Stimulated activated CD4-positive, alpha-beta T cell treated with anti-CD3 and anti-CD28 coated beads, TNF-alpha, amount 100 ng/mL, for 4 hours (primary cell): ENCODE measurements around the gene ZDHHC11.
A peak's percentile ranks its signal among the peaks of the same experiment; 100 is the strongest.
"Not testable (repeated sequence)": the region's sequence is repeated elsewhere in the genome, so short reads cannot be mapped to it uniquely, and the experiment has no call there.

Source experiments
- DNase-seq, 3 experiments: peaks; one replicate each; pipeline ENCODE4 v3.0.0-alpha.2; 2020; ENCODE audit warnings: low read depth in 3 of 3

ZDHHC11 gene

DNA sequence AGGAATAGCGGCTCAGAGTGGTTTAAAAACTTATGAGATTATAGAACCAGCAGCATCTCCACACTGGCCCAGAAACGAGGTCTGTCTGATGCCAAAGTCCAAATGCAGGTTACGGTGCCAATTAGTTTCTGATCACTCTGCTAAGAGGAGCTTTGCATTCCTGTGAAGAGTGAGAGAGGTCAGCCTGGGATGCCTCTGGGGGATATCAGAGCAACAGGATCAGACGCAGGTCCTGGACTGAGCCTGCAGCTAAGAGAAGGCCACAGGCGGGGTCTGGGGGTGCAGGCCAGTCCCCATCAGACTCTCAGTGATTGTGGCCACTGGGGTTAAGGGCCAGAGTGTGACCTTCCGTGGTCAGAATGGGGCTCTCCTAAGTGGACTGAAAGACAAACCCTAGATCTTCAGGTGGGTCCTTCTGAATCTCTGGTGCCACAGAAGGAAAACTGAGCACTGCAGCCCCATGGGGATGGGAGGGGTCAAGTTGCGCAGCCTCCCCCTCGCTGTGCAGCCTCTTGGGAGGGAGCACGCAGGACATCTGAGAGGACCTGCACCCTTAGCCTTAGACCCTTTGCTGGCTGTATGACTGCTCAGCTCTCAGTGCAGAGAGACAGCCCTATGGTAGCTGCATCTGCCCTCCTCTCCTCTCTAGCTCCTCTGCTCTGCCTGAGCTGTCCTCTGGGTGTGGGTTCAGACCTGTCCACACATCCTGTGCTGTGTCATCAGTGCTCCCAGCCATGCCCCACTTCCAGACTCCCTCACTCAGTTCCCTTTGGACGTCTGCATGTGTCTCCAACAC, 42.9 kb downstream of the ZDHHC11 start:
- DNase-seq: not testable (repeated sequence)

DNA sequence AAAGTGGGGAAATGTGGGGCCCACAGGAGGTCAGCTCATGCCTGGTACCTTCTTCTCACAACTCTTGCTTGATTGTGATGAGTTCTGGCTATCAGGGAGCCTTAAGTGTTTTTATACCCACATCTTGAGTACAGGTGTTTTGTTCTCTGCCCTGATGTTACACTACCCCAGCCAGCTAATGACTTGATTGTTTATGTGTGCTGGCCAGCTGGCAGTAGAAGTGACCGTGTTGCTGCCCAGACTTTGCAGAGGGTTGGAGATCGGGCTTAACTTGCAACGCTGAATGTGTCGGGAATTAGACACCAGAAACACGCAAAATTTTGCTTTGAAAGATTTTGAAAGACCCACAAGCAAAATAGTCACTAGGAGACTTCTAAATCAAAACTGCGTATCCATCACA, 49.3 kb downstream of the ZDHHC11 start:
- DNase-seq: no peak

DNA sequence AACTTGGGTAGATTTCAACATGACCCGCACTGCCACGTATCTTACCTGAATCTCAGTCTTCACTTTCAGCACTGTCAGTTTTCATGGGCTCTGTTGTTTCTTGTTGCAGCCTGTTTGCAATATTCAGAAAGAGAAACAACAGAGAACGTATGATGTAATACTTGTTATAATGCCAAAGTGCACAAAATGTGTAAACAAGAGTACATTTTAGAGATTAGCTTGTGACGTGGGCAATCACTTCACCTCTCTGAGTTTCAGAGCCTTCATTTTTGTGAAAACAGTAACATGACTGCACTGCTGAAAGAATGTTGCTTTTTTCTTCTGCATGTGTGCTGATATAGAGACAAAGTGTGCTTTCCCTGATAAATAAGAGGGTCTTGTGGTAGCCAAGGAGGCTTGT, 49.7 kb downstream of the ZDHHC11 start:
- DNase-seq: not testable (repeated sequence)

DNA sequence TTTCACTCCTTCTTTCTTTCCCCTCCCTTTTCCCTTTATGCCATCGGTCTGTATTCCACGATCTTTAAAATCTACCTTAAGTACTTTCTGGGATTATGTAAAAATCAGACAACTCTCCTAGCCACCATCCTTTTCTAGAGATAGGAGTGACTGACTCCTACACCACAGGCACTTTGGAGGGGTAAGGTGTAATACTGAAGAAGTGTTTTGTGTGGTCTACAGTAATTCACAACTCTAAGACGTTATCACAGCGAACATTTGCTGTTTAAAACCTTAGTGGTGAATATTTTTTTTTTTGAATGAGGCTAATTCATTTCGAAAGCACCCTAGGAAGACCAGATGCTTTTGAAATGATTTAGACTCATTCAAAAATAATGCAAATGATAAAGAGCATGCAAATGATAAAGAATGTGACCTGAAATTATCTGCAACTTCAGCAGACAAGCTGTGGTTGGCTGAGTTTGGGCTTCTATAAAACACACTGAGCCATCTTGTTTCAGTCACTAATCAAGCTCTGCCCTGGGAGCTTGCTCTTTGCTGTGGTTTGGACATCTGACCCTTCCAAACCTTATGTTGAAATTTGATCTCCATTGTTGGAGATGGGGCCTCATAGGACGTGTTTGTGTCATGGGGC, 52.2 kb downstream of the ZDHHC11 start:
- not testable (repeated sequence) for DNase-seq

DNA sequence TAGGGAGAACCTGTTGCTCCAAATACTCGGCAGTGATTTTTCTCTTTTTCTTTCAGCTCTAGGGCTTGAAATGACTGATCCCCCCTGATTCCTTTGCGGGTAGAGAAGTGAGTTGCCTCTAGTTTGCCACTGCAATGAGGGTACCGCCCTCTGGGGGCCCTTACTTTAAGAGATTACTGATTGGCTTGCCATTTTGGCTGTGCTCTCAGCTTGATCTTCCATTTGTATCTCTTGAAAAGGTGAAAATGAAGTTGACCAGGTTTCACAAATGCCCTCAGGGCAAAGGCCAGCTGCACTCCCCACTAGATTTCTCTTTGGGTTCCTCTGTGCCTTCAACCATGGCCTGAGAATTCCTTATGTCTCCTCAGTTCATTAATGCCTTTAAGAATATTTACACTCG, 52.8 kb downstream of the ZDHHC11 start:
- DNase-seq: not testable (repeated sequence)

DNA sequence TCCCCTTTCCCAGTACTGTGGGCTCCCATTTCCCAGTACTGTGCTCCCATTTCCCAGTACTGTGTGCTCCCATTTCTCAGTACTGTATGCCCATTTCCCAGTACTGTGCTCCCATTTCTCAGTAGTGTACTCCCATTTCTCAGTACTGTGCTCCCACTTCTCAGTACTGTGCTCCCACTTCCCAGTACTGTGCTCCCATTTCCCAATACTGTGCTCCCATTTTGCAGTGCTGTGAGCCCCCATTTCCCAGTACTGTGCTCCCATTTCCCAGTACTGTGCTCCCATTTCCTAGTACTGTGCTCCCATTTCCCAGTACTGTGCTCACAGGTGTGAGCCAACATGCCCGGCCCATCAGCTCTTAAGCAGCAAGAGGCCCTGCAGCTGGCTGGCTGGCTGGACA, 54.9 kb downstream of the ZDHHC11 start:
- DNase-seq: not testable (repeated sequence)

DNA sequence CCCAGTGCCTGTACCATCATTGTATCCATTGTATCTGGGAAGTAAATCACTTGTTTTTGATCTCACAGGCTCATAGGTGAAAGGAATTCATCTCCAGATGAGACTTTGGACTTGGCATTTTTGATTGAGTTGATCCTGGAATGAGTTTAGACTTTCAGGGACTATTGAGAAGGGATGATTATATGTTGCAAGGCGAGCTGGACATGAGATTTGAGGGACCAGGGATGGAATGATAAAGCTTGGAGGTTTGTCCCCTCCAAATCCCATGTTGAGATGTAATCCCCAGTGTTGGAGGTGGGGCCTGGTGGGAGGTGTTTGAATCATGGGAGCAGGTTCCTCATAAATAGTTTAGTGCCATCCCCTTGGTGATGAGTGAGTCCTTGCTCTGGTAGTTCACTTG, 55.8 kb downstream of the ZDHHC11 start:
- not testable (repeated sequence) for DNase-seq

DNA sequence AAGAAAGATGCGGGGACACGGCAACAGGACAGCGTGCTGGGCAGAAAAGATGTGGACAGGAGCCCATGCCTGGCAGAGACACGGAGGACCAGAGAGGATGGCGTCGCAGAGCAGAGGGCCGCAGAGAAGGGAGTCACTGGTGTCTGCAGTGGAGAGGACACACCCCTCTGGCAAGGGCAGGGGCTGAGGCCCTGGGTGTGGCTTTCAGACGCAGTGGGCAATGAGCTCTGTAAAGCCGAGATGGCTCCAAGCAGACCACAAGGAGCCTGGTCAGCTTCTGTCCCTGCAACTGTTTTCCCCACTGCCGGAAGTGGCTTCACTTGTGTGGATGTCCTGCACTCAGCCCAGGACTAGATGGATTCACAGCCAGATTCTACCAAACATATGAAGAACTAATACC, 62.1 kb downstream of the ZDHHC11 start:
- not testable (repeated sequence) for DNase-seq

DNA sequence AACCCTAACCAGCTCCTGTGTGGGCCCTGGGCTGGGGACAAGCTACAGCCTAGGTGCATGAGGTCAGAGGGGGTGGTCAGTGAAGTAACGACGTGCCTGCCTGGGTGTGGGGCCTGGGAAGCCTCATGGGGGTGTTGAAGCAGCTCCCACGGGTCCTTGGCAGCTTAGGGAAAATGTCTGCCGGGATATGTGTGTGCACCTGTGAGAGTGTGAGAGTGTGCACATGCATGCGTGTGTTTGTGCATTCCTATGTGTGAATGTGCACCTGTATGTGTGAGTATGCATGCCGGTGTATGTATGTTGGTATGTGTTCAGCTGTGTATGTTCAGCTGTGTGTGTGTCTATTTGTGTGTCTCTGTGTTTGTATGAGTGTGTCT, 62.9 kb downstream of the ZDHHC11 start:
- not testable (repeated sequence) for DNase-seq

DNA sequence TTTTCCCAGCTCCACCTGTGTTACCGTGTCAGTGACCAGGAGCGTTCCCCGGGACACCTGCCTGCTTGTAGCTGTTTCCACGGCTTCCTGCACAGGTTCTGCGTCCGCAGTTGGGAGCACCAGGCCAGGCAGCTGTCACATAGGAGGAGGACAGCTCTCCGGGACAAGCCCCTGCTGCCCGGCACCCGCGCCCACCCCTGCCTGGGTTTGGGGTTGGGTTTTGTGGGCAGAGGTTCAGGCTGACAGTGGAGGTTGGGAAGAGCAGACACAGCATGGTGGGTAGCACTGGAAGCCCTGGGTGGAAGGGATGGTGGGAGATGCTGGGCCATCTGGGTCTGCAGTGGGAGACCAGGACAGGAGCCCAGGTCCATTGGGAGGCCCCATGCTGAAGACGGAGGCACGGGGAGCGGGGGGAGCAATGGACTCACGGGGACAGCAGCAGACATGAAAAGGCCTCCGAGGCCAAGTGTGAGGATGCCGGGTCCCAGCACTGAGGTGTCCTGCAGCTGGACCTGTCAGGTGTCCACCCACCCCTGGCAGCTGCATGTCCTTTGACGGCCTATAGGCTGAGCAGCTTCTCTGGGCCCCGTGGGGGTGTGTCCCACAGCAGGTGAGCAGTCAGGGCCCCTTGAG, 63.4 kb downstream of the ZDHHC11 start:
- DNase-seq: not testable (repeated sequence)

DNA sequence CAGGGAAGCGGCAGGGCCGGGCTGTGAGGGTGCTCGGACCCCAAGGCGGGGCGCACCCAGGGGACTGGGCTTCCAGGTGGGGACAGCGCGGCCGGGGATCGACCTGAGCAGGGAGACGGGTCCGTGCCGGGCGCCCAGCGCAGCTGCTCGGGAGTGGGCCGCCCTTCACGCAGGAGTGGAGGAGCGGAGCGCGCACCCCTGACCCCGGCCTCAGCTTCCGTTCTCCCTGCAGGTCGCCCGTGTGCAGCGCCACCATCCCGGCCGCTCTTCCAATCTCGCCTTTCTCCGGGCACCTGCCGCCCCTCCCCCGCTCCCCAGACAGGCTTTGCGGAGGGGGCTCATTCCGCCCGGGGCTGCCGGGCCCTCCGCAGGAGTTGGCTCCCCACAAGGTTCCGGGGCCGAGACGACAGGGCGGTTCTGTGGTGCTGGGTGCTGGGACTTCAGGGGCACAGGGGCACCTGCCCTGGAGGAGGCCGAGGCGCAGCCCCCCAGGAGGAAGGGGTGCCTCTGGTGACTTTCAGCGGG, 65.5 kb downstream of the ZDHHC11 start:
- not testable (repeated sequence) for DNase-seq

DNA sequence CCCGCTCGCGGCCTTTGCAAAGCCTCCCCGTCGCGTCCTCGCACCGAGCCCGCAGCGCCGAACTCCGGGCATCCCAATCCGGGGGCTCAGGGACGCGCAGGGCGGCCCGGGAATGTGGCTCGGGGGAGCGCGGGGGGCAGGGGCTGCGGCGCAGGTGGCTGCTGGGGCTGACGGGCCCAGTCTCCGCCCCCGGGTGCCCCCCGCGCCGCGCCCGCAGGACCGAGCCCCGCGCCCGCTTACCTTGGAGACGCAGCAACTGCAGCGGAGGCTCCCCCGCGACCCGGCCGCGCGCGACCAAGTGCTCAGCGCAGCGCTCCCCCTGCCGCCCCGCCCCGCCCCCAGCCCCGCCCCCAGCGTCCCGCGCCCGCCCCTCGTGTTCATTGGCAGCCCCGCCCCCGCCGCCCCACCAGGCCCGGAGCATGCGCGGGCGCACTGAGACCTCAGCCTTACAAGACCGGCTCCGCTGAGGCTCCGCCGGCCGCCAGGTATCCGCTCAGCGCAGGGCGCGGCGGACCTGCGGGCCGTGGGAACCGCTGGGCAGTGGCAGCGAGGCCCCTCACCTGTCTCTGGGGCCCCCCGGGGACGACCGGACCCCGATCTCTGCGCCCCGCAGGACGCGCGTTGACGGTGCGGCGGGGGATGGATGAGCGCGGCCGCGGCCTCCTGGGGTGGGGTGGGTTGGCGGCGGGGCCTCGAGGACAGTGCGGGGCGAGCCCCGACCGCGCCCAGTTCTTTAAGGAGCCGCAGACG, 66.2 kb downstream of the ZDHHC11 start, which contains the start of gene ZDHHC11B:
Gene ZDHHC11B (minus strand): TSS at position 302 of the 750 bp plus-strand sequence. CDS start 17,810 bp downstream, outside the sequence.
- peak; percentile 90 to 94 (median 94) for DNase-seq

DNA sequence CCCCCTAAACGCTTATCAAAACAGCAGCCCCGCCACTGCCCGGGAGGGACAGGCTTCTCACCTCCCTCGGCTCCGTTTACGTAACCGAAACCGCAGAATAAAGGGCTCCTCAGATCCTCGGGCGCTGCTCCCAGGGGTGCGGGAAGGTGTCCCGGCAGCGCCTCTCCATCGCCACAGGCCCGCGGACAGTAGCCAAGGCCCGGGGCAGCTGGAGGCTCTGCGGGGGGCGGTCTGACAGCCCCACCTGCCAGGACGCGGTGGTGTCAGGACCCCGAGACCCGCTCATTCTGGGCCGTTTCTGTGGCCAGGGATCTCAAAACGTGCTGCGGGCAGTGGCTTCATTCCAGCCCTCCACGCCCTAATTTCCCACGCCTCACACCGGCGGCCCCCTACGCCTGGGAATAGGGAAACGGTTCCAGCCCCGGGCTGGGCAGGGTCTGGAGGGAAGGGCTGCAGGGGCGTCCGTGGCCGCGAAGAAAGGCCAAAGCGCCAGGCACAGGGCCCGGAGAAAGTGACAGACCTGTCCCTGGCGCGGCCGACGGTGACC, 66.8 kb downstream of the ZDHHC11 start:
- not testable (repeated sequence) for DNase-seq

DNA sequence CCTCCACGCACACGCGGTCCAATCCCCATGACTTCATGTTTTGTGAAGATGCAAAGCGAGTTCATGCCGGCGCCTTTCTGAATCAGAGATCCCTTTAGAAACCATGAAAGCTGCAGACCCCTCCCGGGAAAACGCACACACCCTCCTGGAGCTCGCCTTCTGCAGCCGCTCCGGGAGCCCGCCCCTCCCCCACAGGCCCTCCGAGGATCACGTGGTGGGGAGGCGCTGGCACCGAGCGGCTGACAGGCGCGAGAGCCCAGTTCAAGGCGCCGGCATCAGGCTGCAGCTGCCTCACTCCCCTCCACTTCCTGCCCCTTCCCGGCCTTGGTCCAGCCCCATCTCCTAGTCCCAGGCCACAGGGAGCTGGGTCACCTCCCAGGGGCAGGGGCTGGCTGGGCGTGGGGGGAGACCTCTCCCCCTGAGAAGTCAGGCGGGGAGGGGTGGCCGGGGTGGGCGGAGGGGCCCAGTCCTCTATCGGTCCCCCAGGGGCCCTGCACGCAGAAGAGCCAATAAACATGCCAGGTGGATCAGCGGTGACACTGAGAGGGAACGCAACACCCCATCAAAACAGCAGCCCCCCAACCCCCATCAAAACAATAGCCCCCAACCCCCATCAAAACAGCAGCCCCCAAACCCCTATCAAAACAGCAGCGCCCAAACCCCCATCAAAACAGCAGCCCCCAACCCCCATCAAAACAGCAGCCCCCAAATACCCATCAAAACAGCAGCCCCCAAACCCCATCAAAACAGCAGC, 67.6 kb downstream of the ZDHHC11 start:
- not testable (repeated sequence) for DNase-seq

DNA sequence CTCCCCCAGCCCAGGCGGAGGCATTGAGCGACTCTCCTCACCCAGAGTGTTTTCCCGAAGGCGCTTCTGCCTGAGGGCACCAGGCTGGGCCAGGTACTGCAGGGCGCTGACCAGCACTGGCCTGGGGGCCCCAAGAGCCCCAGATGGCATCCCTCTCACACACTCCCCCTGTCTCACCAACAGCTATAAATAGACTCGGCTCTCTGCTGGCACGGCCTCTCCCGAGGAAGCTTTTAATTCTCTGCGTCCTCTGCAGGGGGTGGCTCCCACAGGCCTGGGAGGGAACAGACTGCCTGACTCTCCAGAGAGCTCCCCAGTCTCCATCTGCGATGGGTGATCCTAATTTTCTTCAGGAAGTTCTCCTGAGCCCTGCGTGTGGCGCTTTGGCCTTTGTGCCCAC, 68.4 kb downstream of the ZDHHC11 start:
- not testable (repeated sequence) for DNase-seq

DNA sequence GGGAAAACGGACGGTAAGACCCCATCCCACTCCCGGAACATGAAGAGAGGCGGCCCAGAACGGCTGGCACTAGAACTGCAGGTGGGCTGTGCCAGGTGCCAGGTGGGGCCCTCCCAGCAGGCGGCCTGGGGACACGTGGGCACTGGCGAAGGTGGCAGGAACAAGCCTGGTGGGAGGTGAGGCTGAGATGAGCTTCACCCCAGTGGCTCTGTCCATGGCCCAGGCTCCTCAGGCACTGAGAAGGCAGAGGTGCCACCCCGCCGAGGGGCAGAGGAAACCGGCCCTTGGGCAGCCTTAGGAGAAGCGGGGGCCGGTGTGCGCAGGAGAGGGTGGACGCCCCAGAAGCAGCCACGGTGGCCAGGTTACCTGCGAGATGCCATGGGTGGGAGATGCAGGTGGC, 70.2 kb downstream of the ZDHHC11 start:
- not testable (repeated sequence) for DNase-seq

DNA sequence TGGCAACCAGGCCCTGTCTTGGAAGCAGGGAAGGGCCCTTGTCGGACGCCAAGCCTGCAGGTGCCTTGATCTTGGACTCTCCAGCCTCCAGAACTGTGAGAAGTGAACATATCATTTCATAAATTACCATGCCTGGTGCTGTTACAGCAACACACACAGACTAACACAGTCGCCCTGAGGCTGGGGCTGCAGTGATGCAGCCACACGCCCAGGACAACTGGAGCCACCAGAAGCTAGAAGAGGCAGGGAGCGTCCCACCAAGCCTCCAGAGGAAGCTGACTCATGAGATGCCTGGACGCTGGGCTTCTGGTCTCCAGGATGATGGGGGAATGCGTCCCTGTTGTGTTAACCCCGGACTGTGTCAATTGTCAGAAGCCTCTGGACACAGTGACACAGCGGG, 71.8 kb downstream of the ZDHHC11 start:
- DNase-seq: not testable (repeated sequence)

DNA sequence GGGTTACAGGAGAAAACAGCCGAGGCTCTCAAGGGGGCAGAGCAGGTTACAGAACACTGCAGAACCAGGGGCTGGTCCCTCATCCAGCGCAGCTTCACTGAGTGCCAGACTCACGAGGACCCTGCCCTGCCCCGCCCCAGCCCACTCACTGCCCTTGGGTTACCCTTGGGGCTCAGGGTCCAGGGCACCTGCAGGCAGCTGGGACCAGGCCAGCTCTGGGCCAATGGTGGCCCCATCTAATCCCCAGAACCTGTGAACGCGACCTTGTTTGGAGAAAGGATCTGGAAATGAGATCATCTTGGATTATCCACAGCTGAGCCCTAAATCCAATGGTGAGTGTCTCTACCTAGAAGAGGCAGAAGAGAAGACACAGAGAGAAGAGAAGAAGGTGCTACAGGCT, 72.4 kb downstream of the ZDHHC11 start:
- DNase-seq: not testable (repeated sequence)

DNA sequence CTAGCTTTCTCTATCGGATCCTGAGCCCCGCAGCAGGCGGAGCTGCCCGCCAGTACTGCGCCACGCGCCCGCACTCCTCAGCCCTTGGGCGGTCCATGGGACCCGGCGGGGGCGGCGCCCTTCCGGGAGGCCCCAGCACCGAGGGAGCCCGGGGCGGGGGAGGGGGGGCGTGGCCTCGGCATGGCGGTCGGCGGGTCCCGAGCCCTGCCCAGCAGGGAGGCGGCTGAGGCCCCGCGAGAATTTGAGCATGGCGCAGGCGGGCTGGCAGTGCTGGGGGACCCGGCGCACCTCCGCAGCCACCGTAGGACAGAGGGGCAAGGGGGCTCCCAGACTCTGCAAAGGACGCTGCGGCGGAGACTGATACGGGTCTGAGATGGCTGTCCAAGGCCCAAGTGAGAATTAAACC, 73.0 kb downstream of the ZDHHC11 start:
- DNase-seq: no peak

DNA sequence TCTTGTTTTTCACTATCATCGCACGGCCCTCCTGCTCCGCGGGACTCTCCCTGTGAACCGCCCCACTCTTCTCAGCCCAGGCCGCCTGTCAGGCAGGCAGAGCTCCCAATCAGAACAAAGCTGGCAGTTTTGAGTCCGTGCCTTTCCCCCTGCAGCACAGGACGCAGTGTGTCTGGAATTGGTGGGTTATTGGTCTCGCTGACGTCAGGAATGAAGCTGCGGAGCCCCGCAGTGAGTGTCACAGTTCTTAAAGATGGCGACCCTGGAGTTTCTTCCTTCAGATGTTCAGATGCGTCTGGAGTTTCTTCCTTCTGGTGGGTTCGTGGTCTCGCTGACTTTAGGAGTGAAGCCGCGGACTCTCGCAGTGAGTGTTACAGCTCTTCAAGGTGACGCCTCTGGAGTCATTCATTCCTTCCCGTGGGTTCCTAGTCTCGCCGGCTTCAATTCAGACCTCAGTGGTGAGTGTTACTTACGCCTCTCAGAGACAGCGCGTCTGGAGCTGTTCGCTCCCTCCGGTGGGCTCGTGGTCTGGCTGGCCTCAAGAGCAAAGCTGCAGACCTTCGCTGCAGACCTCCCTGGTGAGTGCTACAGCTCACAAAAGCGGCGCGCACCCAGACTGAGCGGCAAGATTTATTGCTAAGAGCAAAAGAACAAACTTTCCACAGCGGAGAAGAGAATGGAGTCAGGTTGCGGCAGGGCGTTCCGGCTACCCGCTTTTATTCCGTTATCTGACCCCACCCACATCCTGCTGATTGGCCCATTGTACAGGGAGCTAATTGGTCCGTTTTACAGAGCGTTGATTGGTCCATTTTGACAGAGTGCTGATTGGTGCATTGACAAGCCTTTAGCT, 73.7 kb downstream of the ZDHHC11 start:
- no peak for DNase-seq
